ENCODE measurements around the gene WDR70.
"Not testable (repeated sequence)": the region's sequence is repeated elsewhere in the genome, so short reads cannot be mapped to it uniquely, and the experiment has no call there.

Gene WDR70

DNA sequence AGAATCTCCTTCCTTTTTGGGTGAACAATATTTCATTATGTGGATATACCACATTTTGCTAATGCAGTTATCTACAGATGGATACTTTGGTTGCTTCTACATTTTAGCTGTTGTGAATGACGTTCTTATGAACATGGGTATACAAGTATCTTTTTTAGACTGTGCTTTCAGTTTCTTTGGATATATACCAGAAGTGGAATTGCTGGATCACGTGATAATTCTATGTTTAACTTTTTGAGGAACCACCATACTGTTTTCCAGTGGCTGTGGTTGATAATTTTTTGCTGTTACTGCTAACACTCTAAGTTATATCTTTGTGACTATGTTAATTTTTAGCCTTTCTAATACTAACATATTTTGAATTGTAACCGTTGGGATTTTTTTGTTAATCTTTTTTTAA is 12.5 kb downstream of the WDR70 start:
- no peak for DNase-seq (ENCODE audit: low read depth in 2 of 2)
- no peak overlapping the region for H3K4me3 ChIP-seq (replicated peaks in 1 of 2; ENCODE audit: low read depth in 2 of 2, low read length in 2 of 2)
- TF ChIP-seq, protein P1, sequence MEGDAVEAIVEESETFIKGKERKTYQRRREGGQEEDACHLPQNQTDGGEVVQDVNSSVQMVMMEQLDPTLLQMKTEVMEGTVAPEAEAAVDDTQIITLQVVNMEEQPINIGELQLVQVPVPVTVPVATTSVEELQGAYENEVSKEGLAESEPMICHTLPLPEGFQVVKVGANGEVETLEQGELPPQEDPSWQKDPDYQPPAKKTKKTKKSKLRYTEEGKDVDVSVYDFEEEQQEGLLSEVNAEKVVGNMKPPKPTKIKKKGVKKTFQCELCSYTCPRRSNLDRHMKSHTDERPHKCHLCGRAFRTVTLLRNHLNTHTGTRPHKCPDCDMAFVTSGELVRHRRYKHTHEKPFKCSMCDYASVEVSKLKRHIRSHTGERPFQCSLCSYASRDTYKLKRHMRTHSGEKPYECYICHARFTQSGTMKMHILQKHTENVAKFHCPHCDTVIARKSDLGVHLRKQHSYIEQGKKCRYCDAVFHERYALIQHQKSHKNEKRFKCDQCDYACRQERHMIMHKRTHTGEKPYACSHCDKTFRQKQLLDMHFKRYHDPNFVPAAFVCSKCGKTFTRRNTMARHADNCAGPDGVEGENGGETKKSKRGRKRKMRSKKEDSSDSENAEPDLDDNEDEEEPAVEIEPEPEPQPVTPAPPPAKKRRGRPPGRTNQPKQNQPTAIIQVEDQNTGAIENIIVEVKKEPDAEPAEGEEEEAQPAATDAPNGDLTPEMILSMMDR (IDR thresholded peaks at IDR 0.05; ENCODE audit: low read depth, low read length), result no peak

DNA sequence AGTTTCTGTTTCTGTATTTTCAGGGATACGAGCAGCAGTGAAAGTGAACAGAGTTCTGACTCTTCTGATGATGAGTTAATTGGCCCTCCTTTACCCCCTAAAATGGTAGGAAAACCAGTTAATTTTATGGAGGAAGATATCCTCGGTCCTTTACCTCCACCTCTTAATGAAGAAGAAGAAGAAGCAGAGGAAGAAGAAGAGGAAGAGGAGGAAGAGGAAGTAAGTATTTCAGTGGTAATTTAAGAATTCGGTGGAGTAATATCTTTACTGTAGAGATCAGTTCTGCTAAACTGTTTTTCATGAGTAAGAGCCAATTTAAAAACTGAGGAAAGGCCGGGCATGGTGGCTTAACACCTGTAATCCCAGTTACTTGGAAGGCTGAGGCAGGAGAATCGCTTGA is 17.2 kb downstream of the WDR70 start:
- no peak overlapping the region for H3K4me3 ChIP-seq (replicated peaks in 1 of 2; ENCODE audit: low read depth in 2 of 2, low read length in 2 of 2)
- no peak for DNase-seq (ENCODE audit: low read depth in 2 of 2)

DNA sequence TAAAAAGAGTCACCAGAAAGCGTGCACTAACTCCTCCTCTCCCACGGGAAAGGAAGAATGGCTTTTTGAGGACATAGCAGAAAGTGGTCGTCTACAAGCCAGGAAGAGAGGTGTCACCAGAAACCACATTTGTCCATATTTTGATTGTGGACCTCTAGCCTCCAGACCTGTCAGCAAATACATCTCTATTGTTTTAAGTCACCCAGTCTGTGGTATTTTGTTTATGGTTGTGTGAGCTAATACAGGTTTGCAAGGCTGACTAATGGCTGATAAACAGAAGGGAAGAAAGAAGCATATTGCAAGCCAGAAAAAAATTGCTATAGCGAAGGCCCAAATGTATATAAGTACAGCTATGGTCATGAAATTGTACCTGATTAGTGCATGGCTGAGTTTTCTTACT is 21.4 kb downstream of the WDR70 start:
- peak in 1 of 2 donors; percentile 54 for DNase-seq (ENCODE audit: low read depth in 2 of 2)
- H3K4me3 ChIP-seq (replicated peaks in 1 of 2; ENCODE audit: low read depth in 2 of 2, low read length in 2 of 2), result no peak overlapping the region
- TF ChIP-seq, protein P1 (IDR thresholded peaks at IDR 0.05; ENCODE audit: low read depth, low read length), result no peak

More for the DNA sequence above, 17.2 kb downstream of the WDR70 start:
- TF ChIP-seq, protein P1 (IDR thresholded peaks at IDR 0.05; ENCODE audit: low read depth, low read length), result no peak

DNA sequence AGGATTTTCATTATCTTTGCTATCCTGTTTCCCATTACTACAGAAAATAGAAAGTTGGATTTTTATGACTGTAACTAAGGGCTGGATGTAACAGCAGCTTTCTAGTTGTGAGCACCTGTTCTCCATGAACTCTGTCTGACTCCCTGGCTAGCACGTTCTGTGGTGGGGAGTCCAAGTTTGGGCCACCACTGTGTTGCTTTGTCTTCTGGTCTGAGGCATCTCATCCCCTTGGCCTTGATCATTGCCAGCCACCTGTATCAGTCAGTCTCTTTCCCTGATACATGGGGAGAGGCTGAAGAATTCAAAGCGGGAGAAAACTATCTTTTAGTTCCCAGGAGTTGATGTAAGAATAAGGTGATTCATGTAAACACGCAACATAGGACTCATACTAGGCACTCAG is 33.4 kb downstream of the WDR70 start:
- no peak for DNase-seq (ENCODE audit: low read depth in 2 of 2)
- TF ChIP-seq, protein P1 (IDR thresholded peaks at IDR 0.05; ENCODE audit: low read depth, low read length), result no peak
- H3K4me3 ChIP-seq (replicated peaks in 1 of 2; ENCODE audit: low read depth in 2 of 2, low read length in 2 of 2), result no peak overlapping the region

DNA sequence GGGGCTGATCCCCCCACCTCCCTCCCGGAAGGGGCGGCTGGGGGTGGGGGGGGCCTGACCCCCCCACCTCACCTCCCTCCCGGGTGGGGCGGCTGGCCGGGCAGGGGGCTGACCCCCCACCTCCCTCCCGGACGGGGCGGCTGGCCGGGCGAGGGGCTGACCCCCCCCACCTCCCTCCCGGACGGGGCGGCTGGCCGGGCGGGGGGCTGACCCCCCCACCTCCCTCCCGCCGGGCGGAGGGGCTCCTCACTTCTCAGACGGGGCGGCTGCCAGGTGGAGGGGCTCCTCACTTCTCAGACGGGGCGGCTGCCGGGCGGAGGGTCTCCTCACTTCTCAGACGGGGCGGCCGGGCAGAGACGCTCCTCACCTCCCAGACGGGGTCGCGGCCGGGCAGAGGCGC is 36.3 kb downstream of the WDR70 start:
- H3K4me3 ChIP-seq (replicated peaks in 1 of 2; ENCODE audit: low read depth in 2 of 2, low read length in 2 of 2); DNase-seq (ENCODE audit: low read depth in 2 of 2): not testable (repeated sequence)

DNA sequence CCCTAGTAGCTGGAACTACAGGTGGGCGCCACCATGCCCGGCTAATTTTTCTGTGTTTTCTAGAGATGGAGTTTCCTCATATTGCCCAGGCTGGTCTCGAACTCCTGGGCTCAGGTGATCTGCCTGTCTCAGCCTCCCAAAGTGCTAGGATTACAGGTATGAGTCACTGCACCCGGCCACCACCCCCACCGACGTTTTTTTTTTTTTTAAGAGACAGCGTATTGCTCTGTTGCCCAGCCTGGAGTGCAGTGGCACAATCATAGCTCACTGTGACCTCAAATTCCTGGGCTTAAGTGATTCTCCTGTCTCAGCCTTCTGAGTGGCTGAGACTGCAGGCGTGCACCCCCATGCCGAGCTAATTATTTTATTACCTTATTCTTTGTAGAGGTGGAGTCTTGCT is 38.2 kb downstream of the WDR70 start:
- DNase-seq (ENCODE audit: low read depth in 2 of 2), result no peak
- TF ChIP-seq, protein P1 (IDR thresholded peaks at IDR 0.05; ENCODE audit: low read depth, low read length), result no peak
- H3K4me3 ChIP-seq (replicated peaks in 1 of 2; ENCODE audit: low read depth in 2 of 2, low read length in 2 of 2), result no peak overlapping the region

DNA sequence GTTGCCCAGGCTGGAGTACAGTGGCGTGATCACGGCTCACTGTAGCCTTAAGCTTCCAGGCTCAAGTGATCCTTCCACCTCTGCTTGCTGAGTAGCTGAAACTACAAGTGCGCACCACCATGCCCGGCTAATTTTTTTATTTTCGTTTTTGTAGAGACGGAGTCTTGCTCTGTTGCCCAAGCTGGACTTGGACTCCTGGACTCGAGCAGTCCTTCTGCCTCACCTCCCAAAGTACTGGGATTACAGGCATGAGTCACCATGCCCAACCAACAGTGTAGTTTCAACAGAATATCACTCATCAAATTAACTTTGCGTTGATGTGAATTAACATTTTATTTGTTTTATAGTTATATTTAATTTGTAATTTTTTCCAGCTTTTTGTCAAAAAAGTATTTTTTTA is 45.3 kb downstream of the WDR70 start:
- TF ChIP-seq, protein P1 (IDR thresholded peaks at IDR 0.05; ENCODE audit: low read depth, low read length), result no peak
- no peak for DNase-seq (ENCODE audit: low read depth in 2 of 2)

More for the DNA sequence above, 45.3 kb downstream of the WDR70 start:
- no peak overlapping the region for H3K4me3 ChIP-seq (replicated peaks in 1 of 2; ENCODE audit: low read depth in 2 of 2, low read length in 2 of 2)
